GM21447 (cell line): ENCODE results near the gene HDAC9.

Source experiments
- ATAC-seq: cut with Tn5 transposase; IDR thresholded peaks from one replicate; pipeline ENCODE4 v1.9.1; 2021; ENCODE audit not compliant: unreplicated experiment

HDAC9 gene

GRCh38 chr7:18495412-18496340 is at the start of gene HDAC9:
TSS of gene HDAC9 (plus strand) at chr7:18495749. CDS start at chr7:18496303, 554 bp downstream.
- peak; percentile 89 for ATAC-seq

DNA sequence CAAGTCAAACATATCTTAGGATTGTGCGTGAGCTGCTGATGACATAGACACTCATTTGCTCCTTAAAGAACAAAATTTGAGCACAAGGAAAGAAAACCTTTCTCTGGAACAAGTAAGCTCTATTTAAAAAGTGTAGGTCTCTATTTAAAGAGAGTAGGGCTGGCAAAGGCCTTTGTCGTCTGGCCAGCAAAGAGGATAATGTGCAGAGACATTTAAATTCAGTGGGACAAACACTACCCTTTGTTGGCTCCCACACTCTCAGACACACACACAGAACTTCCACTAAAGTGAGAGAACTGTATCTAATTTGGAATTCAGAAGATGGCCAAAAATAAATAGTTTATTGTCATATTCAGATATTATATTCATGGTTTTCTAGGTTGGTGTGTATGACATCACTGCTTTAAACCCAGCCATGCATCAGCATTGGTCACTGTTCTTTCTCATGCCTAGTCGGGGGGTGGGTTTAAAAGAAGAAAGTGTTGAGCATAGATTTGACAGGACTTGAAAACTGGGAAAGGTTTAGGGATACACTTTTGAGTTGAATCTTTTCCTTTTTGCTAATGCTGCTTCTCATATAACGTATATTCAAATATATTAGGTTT is 49.5 kb upstream of the HDAC9 start:
- no peak for ATAC-seq

- ATAC-seq, result no peak
These were observed 45.5 kb upstream of the HDAC9 start for GRCh38 chr7:18450019-18450418.

GRCh38 chr7:18455606-18456005 is 39.9 kb upstream of the HDAC9 start:
- no peak for ATAC-seq

DNA sequence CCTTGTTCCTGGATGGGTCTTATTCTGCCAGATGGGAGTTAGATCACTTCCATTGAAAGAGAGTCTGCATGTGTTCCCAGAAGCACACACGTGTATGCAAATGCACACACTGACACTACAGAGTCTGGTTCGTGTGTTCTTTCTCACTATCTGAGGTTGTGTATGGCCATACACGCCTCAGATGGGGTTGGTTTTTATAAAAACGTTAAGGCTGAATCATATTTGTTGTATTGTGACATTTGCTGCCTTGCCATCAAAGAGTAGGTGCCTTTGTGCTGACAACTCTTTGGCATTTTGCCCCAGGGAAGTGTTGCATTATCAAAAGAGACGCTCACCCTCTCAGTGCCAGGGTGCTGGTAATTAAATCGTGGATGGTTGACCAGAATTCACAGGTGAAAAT is 37.7 kb upstream of the HDAC9 start:
- no peak for ATAC-seq

GRCh38 chr7:18458830-18459229 is 36.7 kb upstream of the HDAC9 start:
- ATAC-seq, result no peak

- no peak for ATAC-seq
These were observed 35.9 kb upstream of the HDAC9 start for GRCh38 chr7:18459484-18460245.

DNA sequence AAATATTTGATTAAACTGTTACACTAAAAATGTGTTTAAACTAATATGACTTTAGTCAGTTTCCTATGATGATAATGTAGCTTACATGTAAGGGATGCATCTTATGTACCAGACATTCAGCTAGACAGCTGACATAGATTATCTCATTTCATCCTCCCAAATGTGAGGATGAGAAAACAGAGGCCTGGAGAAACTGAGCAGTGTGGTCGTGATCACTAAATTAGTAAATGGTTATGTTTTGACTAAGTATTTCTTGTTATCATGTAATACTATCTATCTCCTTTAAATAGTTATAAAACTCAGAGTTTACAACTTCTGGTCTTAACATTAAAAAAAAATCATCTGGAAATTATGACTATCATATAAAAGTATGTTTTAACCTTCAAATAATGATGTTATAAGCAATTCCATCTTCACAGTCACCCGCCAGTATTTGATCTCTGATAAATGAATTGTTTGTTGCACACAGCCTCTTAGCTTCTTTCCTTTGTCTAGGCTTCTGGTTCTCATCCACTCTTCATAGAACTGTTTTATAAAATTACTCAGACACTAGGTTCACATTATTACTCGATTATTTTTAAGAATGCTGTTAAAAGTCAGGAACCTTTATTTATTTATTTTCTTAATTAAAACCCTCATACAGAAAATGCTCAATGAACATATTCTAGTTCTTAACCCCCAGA is 33.6 kb upstream of the HDAC9 start:
- ATAC-seq, result no peak

GRCh38 chr7:18464830-18465229 is 30.7 kb upstream of the HDAC9 start:
- ATAC-seq, result no peak

DNA sequence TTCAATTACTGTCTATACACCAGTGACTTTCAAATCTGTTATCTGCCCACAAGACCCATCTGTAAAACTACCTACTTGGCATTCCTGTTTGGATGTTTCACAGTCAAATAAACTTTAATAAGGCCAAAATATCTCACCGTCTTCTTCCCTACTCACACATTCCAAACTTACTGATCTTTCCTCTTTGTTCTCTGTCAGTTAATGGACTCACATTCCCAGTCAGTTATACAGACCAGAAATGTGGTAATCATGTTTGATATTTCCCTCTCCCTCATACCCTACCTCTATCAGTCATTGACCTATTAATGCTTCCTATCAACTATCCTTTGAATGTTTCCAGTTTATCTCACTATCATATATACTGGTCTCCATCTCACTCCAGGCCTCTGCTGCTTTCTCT is 28.5 kb upstream of the HDAC9 start:
- ATAC-seq, result no peak

GRCh38 chr7:18468795-18469194 is 26.8 kb upstream of the HDAC9 start:
- ATAC-seq, result no peak

GRCh38 chr7:18469316-18469715 is 26.2 kb upstream of the HDAC9 start:
- ATAC-seq, result no peak

DNA sequence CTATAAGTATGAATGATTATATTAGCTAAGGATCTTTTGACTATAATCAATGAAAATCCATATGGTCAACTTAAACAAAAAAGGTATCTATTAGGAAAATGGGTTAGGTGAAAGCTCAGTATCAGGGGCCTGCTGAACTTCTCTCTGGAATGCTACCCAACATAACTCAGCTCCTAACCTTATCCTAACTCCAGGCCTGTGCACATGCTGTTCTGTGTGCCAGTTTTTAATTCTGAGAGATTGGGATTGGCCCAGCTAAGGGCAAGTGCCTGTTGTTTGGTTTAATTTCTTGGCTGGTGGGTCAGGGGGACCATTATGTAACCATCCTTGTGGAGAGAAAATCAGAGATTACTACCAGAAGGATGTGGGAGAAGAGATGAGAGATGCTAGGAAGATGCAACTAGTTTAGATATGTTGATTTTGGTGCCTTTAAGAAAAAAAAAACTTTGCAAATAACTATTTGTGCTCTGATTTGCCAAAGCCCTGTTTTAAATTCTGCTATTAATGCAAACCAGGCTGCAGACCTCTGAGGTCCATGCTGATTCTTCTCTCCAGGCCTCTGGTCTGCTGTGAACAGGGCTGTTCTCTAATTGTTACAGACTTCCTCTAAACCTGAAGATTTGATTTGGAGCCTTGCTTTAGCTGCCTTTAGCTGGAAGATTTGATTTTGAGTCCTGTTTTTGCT is 23.9 kb upstream of the HDAC9 start:
- ATAC-seq, result no peak

GRCh38 chr7:18472161-18472483 is 23.4 kb upstream of the HDAC9 start:
- ATAC-seq, result no peak

- ATAC-seq, result no peak
These were observed 22.4 kb upstream of the HDAC9 start for GRCh38 chr7:18473119-18473518.

GRCh38 chr7:18474944-18475343 is 20.6 kb upstream of the HDAC9 start:
- no peak for ATAC-seq

- no peak for ATAC-seq
These were observed 20.1 kb upstream of the HDAC9 start for GRCh38 chr7:18475488-18475887.

GRCh38 chr7:18481776-18482175 is 13.8 kb upstream of the HDAC9 start:
- no peak for ATAC-seq

GRCh38 chr7:18488049-18488448 is 7.5 kb upstream of the HDAC9 start:
- no peak for ATAC-seq

GRCh38 chr7:18489624-18490023 is 5.9 kb upstream of the HDAC9 start:
- no peak for ATAC-seq

DNA sequence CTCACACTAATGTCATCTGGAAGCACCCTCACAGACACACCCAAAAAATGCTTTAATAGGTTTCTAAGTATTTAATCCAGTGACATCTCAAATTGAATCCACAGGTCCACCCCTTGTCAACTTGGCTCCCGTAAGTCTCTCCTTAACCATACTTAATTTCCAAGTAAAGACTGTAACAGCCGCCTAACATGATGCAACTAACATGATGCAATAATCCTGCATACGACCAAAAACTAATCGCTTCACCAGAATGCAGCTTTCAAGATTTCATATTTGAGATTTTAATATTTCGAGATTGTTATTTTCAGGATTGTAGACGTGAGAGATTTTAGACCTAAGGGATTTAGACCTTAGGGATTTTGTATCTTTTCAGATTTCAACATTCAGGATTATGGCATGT is 3.7 kb upstream of the HDAC9 start:
- no peak for ATAC-seq
